HG02852 (cell line): ENCODE measurements around the gene ERH.

ENCODE experiments used
- ATAC-seq: cut with Tn5 transposase; IDR thresholded peaks from one replicate; pipeline ENCODE4 v1.9.1; 2021; ENCODE audit warnings: mild to moderate bottlenecking, moderate library complexity; ENCODE audit not compliant: unreplicated experiment

The ERH gene

GRCh38 chr14:69357544-69358200 lies 40.4 kb downstream of the ERH start:
- ATAC-seq: no peak

GRCh38 chr14:69356903-69357543 lies 41.1 kb downstream of the ERH start:
- no peak for ATAC-seq

GRCh38 chr14:69355607-69356281 lies 42.4 kb downstream of the ERH start:
- no peak for ATAC-seq

- ATAC-seq: no peak
Measured at GRCh38 chr14:69355154-69355597, 42.9 kb downstream of the ERH start.

- peak; percentile 92 for ATAC-seq
Measured at GRCh38 chr14:69354383-69355153, 43.5 kb downstream of the ERH start.

- ATAC-seq: no peak
Measured at GRCh38 chr14:69353168-69353567, 44.9 kb downstream of the ERH start.

- ATAC-seq: no peak
Measured at GRCh38 chr14:69351911-69352310, 46.2 kb downstream of the ERH start.

- ATAC-seq: no peak
Measured at GRCh38 chr14:69351385-69351784, 46.7 kb downstream of the ERH start.

GRCh38 chr14:69350892-69351291 lies 47.2 kb downstream of the ERH start:
- no peak for ATAC-seq

- no peak for ATAC-seq
Measured at GRCh38 chr14:69349091-69349777, 48.9 kb downstream of the ERH start.

GRCh38 chr14:69346710-69347109 lies 51.4 kb downstream of the ERH start:
- no peak for ATAC-seq

- ATAC-seq: no peak
Measured at GRCh38 chr14:69345402-69345801, 52.7 kb downstream of the ERH start.

- no peak for ATAC-seq
Measured at GRCh38 chr14:69344171-69344570, 53.9 kb downstream of the ERH start.

GRCh38 chr14:69342928-69343525 lies 55.1 kb downstream of the ERH start:
- no peak for ATAC-seq

- no peak for ATAC-seq
Measured at GRCh38 chr14:69339426-69339825, 58.7 kb downstream of the ERH start.

GRCh38 chr14:69337984-69338383 lies 60.1 kb downstream of the ERH start:
- ATAC-seq: no peak

- ATAC-seq: no peak
Measured at GRCh38 chr14:69335371-69335771, 62.7 kb downstream of the ERH start.

GRCh38 chr14:69334576-69334975 lies 63.5 kb downstream of the ERH start:
- no peak for ATAC-seq

GRCh38 chr14:69333791-69334337 lies 64.2 kb downstream of the ERH start:
- no peak for ATAC-seq

- ATAC-seq: no peak
Measured at GRCh38 chr14:69332782-69333395, 65.2 kb downstream of the ERH start.
